Suppressor macrophage (primary cell): ENCODE results near the gene LMBRD2.
"Not testable (repeated sequence)": the region's sequence is repeated elsewhere in the genome, so short reads cannot be mapped to it uniquely, and the experiment has no call there.

ENCODE experiments used
- DNase-seq, 4 experiments: peaks; one replicate each; pipeline ENCODE4 v3.0.0-alpha.2; 2020 to 2022
- total RNA-seq, 17 experiments: gene quantifications; one replicate each; lab custom pipeline; 2026; ENCODE audit warnings: mixed read lengths in 6 of 17, inconsistent platforms in 3 of 17; lab: John Stamatoyannopoulos, UW

LMBRD2 gene
- total RNA-seq: 29.8 to 107 (median 74.0) reads per million in 17 experiments

- peak; percentile 97 to 98 (median 98) for DNase-seq
These were observed at the start of gene LMBRD2, which contains the start of gene SKP2 for GRCh38 chr5:36151434-36152323. TSS of gene LMBRD2 (minus strand) at chr5:36151887. CDS start at chr5:36143349, 8,538 bp downstream. TSS of gene SKP2 (plus strand) at chr5:36152111. CDS start at chr5:36152263, 152 bp downstream.

DNA sequence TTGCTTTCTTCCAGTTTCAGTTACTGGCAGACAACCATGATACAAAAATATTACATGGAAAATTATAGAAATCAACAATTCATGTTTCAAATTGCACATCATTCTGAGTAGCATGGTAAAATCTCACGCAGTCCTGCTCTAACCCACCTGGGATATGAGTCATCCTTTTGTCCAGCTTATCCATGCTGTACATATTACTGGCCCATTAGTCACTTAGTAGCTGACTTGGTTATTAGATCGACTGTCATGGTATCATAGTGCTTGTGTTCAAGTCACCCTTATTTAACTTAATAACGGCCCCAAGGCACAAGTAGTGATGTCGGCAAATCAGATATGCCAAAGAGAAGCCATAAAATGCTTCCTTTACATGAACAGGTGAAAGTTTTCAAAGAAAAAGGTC lies 48.8 kb upstream of the LMBRD2 start:
- DNase-seq: no peak

- no peak for DNase-seq
These were observed 47.9 kb upstream of the LMBRD2 start for GRCh38 chr5:36199620-36200019.

GRCh38 chr5:36198783-36199182 lies 47.1 kb upstream of the LMBRD2 start:
- not testable (repeated sequence) for DNase-seq

DNA sequence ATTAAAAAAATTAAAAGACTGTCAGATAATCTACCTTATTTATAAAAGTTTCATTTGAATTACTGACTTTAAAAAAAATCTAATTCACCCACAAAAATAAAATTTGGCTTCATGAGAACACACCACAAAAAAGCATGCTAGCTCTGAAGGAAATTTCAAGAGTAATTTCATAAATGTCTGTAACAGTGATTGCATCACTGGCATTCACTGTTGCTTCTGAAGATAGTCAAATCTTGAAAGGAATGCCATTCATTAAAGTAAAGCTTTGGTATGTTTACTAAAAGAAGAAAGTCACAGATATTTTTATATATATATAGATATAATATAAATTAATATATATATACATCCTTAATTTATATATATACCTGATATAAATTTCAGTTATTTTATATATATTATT lies 46.6 kb upstream of the LMBRD2 start:
- DNase-seq: no peak

DNA sequence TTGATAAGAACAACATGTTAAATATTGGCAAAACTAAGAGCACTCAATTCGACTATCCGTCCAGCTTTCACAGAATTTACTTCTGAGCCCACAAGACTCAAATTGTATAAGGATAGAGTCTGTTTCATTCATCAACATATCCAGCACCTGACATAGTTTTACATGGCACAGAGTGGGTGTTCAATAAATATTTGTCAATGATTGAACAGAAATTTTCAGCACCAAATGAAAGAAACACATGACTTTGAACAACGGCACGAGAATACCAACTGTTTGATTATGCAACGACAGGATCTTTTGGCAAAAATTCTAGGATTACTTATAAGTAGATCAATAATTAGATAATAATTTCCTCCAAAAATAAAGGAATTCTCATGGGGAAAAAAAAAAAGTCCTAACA lies 42.1 kb upstream of the LMBRD2 start:
- DNase-seq: no peak

- DNase-seq: not testable (repeated sequence)
These were observed 32.7 kb upstream of the LMBRD2 start for GRCh38 chr5:36184408-36184807.

- no peak for DNase-seq
These were observed 30.1 kb upstream of the LMBRD2 start for GRCh38 chr5:36181774-36182173.

GRCh38 chr5:36180556-36181350 lies 29.1 kb upstream of the LMBRD2 start:
- DNase-seq: no peak

GRCh38 chr5:36179950-36180349 lies 28.3 kb upstream of the LMBRD2 start:
- DNase-seq: no peak

GRCh38 chr5:36178524-36178890 lies 26.8 kb upstream of the LMBRD2 start:
- DNase-seq: no peak

DNA sequence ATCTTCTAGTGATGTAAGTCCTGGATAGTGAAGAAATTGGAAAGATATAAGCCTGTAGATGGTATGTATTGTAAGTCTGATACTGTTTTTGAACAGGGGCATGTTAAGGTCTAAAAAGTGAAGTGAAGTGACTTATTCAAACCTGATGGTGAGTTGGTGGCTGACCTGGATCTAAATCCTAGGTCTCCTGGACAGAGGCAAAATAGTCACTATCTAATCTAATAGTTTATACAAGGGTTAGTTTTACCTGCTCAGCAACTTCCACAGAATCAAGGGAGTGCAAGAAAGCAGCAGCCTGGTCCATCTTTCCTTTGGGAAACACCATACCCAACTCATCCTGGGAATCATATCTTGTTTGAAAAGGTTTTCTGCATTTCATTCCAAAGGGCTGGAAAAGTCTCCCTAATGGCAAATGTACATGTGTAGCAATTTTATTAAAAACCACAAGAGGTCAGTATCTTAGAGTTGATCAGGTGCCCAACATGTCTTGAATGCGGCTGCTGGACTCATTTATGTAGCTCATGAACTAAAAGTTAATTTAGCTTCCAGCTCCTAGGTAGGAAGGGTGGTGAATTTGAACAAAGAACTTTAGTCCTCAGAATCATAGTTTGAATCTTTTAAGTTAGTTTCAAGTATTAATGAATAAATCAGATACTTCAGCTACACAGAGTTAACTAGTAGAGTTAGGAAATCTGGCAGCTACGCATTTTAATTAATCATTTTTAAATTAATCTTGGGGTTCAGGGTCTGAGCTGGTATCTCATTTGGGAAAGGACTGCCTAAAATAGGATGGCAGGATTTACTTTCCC lies 26.2 kb upstream of the LMBRD2 start:
- peak; percentile 3 to 48 (median 18) for DNase-seq

GRCh38 chr5:36177154-36177553 lies 25.5 kb upstream of the LMBRD2 start:
- no peak for DNase-seq

GRCh38 chr5:36175043-36175442 lies 23.4 kb upstream of the LMBRD2 start:
- no peak for DNase-seq

GRCh38 chr5:36174119-36174518 lies 22.4 kb upstream of the LMBRD2 start:
- DNase-seq: no peak

DNA sequence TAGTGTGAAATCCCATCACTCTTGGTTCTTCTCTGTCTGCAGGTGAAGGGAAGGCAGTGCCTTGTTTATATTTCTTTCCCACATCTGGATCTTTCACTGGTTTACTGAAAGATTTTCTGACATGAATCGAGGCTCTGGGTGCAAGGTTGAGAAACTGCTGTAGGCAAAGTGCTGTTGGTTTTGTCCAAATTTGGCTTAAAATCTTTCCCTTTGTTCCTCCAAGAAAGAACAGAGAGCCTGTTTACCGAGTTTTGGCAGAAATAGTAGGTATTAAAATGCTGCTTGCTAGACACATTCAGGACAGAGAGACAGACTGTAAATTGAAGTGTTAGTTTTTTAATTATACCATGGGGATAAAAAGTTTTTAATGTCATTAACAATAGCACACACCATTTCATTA lies 21.7 kb upstream of the LMBRD2 start:
- no peak for DNase-seq

GRCh38 chr5:36172599-36172998 lies 20.9 kb upstream of the LMBRD2 start:
- DNase-seq: no peak

DNA sequence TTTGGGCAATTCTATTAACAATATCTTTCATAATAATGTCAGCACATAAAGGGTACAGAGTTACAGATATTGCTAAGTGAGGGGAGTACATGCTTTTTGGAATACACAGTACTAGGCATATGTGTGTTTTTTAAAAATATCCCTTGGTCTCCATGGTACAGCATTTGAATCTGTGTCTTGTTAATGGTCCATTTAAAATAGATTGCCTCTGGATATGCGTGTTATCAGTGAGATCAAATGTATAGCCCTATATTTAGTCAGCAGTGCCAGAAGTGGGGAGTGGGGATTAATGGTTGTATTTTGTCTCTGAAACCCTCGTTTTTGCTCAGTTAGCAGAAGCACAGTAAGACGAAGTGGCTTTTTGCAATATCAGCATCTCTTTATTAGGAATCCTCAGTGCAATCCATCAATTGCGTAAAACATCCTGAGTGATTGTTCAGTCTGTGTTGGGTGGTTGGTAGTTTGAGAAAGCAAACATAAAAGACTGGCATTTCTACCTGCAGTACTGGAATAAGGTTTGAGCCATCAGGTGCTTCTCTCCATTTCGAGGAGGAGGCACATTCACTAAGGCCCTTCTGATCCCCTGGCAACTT lies 19.2 kb upstream of the LMBRD2 start:
- peak in 2 of 4 experiments; percentile 10 to 40 for DNase-seq

DNA sequence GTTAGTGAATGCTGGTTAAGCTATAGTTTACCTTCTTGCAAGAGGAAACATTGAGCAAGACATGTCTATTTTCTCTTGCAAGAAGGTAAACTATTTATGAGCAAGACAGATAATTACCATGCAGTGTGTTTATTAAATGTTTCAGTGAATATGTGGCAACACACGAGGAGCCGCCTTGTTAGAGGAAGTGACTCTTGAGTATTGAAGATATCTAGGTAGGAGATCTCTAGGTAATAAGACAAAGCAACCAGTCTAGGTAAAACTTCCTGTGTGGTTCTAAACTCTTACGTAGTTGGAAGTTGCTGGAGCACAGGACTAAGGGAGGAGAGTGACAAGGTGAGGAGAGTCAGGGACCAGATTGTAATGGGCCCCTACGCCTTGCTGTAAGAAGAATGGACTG lies 17.1 kb upstream of the LMBRD2 start:
- DNase-seq: no peak

DNA sequence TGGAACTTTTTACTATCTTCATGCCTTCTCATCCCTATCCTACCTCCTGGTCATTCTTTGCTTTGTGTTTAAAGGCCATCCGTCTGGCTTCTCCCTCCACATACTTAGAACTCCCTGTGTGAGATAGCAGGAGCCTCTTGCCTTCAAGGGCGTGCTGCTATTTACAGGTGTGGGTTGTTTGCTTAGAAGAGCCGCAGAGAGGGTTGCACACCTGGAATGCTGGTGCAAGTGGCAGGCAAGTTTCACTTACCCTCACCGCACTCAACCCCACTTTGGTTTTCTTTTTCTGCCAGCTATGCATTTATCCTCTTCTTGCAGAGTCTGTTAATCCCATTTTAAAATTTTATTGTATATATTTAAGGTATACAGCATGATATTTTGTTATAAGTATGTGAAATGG lies 12.8 kb upstream of the LMBRD2 start:
- DNase-seq: no peak

DNA sequence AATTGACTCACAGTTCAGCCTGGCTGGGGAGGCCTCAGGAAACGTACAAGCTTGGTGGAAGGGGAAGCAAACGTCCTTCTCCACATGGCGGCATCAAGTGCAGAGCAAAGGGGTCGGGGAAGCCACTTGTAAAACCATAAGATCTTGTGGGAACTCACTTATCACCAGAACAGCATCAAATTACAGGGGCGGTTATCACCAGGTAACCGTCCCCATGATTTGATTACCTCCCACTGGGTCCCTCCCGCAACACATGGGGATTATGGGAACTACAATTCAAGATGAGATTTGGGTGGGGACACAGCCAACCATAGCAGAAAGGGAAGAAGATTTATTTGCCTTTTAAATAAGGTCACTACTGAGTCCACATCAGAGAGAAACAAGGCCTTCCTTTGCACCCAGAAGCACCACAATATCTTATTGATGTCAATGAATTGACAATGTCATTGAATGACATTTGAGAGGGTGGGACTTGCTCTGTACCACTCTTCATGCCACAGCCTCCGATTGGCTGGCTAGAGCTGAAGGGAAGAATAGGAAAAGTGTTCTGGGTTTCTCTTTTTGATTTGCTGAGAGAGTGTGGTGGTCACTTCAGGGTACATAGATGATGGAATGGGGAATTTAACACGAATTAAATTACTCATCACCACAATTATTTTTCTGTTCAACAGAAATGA lies 11.3 kb upstream of the LMBRD2 start:
- DNase-seq: no peak

- DNase-seq: no peak
These were observed 9.7 kb upstream of the LMBRD2 start for GRCh38 chr5:36161361-36161760.
